HG03108 (cell line): ENCODE data around the gene GABRG3.
"Not testable (repeated sequence)": the region's sequence is repeated elsewhere in the genome, so short reads cannot be mapped to it uniquely, and the experiment has no call there.

Experiments used
- ATAC-seq: cut with Tn5 transposase; IDR thresholded peaks from one replicate; pipeline ENCODE4 v1.9.1; 2021; ENCODE audit warnings: moderate library complexity; ENCODE audit not compliant: unreplicated experiment

Gene GABRG3

DNA sequence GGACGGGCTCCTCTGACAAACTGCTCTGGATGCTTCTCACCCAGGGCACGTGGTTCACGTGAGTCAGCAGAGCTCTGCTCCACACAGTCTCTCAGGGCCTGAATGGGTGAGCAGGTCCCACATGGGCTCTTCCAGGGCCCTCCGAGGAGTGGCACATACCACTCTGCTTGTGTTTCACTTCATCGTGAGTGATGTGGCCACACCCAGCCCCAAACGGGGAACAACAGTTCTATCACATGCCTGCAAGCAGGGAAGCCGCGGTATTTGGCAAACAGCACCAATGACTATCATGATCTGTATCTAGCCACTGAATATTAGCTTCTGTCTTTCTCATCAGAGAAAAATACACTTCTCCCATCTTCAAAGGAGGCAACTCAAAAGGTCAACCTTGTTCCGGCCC, 352.8 kb downstream of the GABRG3 start:
- no peak for ATAC-seq

DNA sequence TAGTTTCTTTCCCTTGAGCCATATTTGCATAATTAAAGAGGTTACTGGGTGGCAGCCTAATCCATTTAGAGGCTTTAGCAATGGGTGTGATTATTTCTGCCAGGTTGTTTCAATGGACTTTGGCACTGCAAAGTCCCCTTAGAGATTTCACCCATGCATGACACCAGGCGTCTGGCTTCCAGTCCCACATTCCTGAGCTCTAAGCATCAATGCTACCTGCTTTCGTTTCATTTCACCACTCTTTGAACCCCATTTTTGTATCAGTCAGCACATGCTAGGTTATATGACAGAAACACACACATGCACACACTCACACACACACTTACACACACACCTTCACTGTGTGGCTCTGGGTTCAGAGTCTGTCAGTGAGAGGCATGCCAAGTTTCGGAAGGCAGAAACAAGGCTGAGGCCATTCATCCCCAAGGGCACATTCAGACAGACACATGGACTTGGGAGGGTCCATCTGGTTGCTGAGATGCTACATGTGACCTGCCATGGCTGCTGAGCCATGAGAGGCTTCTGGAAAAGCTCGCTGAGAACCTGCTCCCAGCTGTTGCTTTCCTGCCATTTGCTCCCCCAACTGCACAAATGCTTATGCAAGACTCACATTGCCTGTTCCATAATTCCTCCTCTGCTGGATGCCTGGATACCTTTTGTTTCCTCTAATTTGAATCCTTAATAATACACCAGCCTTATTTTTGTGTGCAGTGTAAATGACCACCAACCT, 354.1 kb downstream of the GABRG3 start:
- no peak for ATAC-seq

DNA sequence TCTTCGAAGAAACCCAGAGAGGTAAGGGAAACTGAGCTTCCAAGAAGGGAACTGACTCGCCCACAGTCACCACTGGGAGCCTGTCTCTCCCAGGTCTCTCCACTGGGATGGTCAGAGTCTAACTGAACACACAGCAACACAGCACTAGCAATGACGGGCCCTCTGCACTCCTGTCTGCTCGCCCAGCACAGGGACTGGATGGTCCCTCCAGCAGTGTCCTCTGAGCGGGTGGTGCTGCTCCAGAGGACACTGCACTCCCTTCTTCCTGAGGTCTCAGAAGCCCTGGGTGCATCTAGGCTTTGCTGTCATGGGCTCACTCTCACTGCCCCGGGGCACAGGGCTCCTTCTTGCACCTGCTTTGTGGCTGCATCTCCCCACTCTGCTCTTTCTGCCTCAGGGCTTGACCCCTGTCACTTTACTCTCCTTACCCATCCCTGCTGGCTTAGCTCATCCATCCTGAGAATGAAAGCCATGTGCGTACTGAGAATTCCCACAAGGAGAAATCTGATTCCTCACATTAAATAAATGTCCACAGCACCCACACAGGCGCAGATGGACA, 356.6 kb downstream of the GABRG3 start:
- ATAC-seq = no peak

DNA sequence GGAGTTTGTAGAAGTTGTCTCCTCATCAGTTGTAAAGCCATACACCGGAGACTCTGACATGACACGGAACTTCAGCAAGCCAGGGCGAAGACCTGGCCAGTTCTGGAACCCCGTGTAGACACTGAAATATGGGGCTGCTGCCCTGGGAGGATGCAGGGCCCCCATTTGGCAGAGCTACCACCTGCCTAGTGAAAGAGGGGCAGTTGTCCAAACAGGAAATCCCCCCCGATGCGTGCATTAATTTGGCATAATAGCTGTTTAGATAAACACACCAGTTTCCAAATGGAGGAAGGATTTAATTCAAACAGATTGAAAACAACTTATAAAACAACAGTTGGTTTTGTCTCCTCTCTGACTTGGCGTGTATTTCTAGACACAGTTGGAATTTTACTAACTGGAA, 357.2 kb downstream of the GABRG3 start:
- ATAC-seq = no peak

DNA sequence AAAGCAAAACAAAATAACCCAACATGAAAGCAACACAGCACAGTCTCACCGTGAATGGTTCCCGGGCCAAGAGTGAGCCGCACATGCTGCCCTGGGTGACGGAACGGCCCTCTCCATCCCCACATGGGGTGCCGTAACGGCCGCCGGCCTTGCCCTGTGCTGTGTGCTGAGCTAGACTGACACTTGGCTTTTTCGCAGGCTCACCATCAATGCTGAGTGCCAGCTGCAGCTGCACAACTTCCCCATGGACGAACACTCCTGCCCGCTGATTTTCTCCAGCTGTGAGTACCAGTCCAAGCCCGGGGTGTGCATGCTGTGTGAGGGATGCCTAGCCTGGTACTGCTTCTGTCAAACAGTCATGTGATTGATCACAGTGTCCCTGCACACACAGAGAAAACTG, 357.6 kb downstream of the GABRG3 start:
- no peak for ATAC-seq

DNA sequence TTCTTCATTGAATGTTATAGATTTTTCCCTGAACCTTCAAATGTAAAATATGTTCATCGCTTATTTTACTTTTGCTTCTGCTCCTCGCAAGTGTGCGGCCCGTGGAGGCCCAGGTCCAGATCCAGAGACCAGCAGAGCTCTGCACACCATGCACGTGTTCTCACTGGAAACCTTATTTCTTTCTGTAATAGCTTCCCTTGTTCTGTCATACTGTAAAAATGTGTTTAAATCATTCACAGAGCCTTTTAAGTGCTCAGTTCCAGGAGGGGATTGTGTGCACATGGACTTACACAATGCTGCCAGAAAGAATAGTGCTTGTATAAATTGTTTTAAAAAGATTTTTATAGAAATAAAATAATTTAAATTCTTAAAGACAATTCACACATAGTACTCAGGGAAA, 359.3 kb downstream of the GABRG3 start:
- ATAC-seq = no peak

GRCh38 chr15:27336676-27337075, 365.7 kb downstream of the GABRG3 start:
- ATAC-seq = no peak

GRCh38 chr15:27339138-27339537, 368.2 kb downstream of the GABRG3 start:
- no peak for ATAC-seq

DNA sequence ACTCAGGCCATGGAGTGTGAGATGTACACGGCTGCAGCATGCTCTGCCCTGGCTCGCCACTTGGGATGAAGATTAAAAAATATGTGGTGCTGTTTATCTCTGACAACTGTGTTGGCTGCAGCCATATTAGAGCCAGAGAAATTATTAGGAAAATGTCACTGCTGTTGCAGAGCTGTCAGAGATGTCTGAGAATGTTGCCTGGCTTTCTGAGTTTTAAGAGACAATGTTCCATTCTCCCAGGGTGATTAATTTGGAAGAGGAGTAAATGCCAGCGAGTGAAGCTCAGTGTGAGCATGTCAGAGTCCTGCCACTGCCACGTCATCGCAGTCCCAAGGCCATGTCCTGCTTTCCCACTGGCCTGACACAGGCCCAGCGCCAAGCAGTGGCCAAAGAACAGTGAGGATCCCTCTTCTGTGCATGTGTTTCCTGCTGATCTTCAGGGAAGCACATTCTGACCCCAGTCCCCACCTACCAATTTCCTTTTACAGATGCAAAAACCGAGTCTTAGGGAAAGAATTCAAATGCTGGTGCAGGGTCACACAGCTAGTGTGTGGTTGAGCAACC, 370.9 kb downstream of the GABRG3 start:
- no peak for ATAC-seq

DNA sequence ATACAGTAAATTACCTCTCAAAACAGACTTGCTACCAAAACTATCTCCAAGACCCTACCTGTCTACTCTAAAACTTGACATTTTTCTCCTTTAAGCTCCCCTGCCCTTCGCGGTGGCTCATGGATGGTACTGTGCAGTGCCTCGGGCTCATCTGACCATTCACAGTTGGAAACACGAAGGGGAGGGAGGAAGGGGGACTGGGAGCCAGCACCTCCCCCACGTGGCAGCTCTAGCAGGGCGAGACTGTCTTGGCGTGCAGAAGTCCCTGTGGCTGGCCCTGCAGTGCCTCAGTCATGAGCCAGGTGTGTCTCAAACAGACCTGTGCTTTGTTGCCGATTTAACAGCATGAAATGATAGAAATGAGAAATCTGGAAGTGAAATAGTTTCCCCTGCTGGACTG, 372.0 kb downstream of the GABRG3 start:
- no peak for ATAC-seq

DNA sequence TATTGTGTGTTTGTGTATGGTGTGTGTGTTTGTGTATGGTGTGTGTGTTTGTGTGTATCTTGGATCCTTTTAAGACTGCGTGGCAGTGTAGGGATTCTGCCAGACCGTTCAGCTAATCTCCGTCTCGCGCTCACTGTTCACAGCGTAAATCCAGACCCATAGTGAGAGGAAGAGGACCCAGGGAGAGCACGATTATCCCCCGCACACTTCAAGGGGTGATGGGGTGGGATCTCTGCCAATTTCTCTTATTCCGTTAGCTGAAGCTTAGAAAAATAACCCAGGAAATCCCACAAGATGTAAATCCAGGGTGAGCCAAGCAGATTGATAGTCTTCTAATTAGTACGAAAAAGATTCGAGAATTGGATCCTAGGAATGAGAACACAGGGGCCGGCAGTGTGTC, 381.2 kb downstream of the GABRG3 start:
- no peak for ATAC-seq

- no peak for ATAC-seq
Measured at GRCh38 chr15:27353856-27354255, 382.9 kb downstream of the GABRG3 start.

DNA sequence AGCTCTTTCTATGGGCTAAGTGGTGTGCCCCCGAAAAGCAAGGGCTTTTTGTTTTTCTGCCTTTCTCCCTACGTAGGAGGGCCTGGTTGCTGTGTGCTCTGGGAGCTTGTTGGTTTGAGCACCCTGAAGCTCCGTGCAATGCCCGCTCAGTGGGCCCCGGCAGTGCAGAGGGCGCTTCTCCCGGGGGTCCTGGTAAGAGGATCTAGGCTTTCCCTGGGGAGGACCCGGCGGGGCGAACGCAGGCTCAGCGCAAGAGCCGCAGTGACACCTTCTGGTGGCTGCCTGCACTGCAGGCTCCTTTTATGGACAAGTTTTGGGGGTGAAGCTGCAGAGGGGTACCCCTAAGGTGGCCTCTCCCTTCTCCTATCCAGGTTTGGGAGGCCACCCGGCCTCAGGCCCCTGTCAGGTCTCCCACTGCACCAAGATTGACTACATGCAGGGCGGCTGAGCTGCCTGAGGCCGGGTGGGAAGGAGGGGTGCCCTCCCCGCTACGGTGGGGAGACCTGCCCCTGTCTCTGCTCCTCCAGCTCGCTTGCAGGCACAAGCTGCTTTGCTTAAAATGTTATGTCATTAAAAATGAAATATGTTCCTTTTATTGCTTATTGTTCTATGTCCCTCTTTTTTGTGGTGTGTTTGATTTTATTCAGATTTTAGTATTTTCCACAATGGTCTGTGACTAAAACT, 387.9 kb downstream of the GABRG3 start:
- no peak for ATAC-seq

DNA sequence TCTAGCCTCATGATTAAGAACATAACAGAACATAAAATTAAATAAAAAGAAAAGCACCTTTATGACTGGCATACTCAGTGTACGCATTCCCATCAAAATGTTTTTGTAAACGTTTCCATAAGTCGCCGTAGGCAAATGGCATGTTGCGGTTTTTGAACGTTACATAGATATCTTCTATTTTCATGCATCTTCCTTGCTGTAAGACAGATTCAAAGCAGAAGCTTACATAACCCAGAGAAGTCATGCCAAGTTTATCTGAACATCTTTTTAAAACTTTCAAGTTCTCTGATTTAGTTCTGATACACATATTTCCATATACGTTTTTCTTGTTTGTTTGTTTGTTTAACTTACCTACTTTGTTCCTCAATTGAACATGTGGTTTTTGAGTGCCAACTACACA, 388.6 kb downstream of the GABRG3 start:
- no peak for ATAC-seq

- no peak for ATAC-seq
Measured at GRCh38 chr15:27360316-27360715, 389.3 kb downstream of the GABRG3 start.

DNA sequence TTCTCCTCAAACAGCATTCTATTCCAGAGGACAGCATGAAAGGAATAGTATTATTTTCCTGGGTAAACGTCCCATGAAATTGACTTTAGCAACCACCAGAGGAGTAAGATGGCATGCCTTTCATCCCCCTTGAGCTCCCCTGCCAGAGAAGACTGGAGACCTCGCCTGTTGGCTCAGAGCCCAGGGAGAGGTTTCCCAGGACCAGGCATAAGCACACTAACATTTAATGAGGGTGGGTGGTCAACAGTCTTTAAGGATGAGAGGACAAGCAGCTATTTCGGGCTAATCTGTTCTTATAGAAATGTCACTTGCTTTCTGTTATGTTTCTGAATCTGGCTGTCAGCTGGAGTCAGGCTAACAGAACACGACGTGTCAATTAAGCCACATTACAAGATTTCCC, 390.5 kb downstream of the GABRG3 start:
- ATAC-seq = no peak

DNA sequence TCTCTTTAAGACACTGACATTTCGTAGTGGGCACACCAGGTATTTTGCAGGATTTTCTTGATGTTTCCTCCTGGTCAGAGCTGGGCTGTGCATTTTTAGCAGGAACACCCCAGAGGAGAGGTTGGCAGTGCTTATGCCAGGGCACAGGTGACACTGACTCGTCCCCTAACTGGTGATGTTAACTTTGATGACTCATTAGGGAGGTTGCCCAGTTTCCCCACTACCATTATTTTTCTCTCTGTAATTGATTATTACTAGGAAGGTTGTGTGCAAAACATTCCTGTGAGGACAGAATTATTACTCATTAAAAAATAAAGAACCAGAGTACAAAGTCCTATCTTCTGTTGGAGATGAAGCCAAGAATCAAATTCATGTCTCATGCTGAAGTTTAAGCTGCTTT, 394.5 kb downstream of the GABRG3 start:
- no peak for ATAC-seq

DNA sequence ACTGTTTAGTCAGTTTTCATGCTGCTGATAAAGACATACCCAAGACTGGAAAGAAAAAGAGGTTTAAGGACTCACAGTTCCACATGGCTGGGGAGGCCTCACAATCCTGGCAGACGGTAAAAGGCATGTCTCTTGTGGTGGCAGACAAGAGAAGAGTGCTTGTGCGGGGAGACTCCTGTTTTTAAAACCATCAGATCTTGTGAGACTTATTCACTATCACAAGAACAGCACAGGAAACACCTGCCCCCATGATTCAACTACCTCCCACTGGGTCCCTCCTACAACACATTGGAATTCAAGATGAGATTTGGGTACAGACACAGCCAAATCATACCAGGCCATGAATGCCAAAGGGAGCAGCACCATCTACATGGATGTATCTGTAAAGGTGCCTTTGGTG, 406.4 kb downstream of the GABRG3 start:
- not testable (repeated sequence) for ATAC-seq

DNA sequence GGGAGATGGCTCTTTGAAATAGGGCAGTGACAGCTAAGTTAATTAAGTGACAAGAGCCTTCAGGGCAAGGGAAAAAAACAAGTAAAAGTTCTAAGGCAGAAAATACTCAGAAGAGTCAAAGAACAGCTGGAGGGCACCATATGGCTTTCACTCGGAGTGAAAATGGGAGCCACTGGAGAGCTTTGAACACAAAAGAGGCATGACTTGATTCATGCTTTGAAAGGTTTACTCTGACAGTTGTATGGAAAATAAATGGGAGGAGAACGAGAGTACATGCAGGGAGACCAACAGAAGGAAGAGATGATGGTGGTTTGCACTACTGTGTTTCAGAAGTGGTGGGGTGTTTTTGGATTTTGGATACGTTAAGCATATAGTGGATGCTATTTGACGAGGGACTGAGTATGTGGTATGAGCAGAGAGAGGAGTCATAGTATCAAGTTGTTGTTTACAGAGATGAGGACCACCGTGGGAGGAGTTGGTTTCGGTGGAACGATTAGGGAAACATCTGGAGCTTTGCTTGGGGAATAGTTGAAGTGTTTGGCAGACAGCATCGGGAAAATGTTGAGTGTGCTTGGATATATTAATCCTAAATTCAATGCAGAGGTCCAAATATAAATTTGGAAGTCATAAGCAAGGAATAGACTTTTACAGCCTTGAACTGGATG, 411.5 kb downstream of the GABRG3 start:
- ATAC-seq = no peak

DNA sequence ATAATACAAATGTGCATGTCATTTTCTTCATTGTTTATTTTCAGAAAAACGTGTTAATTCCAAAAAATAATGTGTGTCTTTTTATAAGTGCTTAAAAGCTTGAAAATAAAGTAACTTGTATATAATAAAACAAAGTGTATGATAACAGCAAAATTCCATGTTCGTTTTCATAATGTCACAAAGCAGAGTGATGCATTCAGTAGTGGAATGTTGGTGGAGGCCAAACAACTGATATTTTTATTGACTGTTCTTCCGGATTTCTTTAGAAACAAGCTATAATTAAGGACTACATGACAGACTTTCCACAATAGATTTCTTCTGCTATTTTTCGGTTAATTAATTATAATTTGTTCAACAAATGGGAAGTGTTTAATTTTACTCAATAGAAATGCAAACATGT, 412.7 kb downstream of the GABRG3 start:
- ATAC-seq = no peak

- no peak for ATAC-seq
Measured at GRCh38 chr15:27392163-27392562, 421.2 kb downstream of the GABRG3 start.

DNA sequence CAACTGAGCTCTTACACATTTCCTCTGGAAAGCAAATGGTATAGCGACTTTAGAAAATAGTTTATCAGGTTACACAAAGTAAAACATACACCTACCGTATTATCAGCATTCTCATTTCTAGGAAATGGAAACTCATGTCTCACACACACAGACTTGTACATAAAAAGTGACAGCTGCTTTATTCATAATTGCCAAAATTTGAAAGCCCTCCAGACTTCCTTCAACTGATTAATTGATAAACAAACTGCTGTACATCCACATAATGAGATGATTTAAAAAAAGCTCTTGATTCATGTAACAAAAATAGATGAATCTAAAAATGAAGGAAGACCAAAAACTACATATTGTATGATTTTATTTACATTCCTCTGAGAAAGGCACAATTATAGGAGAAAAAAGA, 425.5 kb downstream of the GABRG3 start:
- no peak for ATAC-seq
